Measurements from ENCODE around the gene ACOT8. TPM values are rescaled to one million over a fixed set of nuclear protein-coding genes. Genes with fewer than 3 reads are reported as not detected.
"Not testable (repeated sequence)": the region's sequence is repeated elsewhere in the genome, so short reads cannot be mapped to it uniquely, and the experiment has no call there.

ACOT8 gene
- total and polyA plus RNA-seq, 4 experiments from 2014 or later, result 30.6 to 54.3 (median 35.7) TPM

GRCh38 chr20:45874576-45874975 is 17.4 kb upstream of the ACOT8 start:
- no peaks in the 10 kb centered on the region for H3K27me3 Mint-ChIP-seq
- Histone ChIP-seq H3K9me3 (ENCODE audit: control insufficient read depth in 1 of 2, low read length in 2 of 2) (no peaks in the 10 kb centered on the region), H3K4me1 (ENCODE audit: insufficient read depth, low read length) (no peaks in the 10 kb centered on the region), H3K27me3 (ENCODE audit: insufficient read depth, low read length) (no peaks in the 10 kb centered on the region), H3K36me3 (ENCODE audit: insufficient read depth, low read length) (no peaks in the 10 kb centered on the region), H3K27ac (ENCODE audit: low read depth, low read length) (no peak overlapping the region), H3K4me3 (ENCODE audit: low read length in 2 of 2) (no peak overlapping the region)
- POLR2A ChIA-PET (ENCODE audit: partially characterized antibody), result interaction anchor here (0.8 to 1.3 kb wide), 2 partner anchors 17 to 54 kb away, joined by 3 read pairs; no protein-coding TSS in a partner anchor
- no peak for DNase-seq
- peaks cover 2 to 5% of the 10 kb centered on the region in 2 donors for H3K36me3 Mint-ChIP-seq
- peaks cover 0 to 1% (median 0%) of the 10 kb centered on the region in 4 donors for H3K4me1 Mint-ChIP-seq
- H3K4me3 Mint-ChIP-seq, result no peak overlapping the region
- H3K27ac Mint-ChIP-seq, result peak overlapping the region in 2 of 7 donors; percentile 25 to 39
- CTCF ChIA-PET (ENCODE audit: partially characterized antibody), result no interaction called here
- intact Hi-C loops (cut with micrococcal nuclease), result no loop called here
- no peaks in the 10 kb centered on the region for H3K9me3 Mint-ChIP-seq

DNA sequence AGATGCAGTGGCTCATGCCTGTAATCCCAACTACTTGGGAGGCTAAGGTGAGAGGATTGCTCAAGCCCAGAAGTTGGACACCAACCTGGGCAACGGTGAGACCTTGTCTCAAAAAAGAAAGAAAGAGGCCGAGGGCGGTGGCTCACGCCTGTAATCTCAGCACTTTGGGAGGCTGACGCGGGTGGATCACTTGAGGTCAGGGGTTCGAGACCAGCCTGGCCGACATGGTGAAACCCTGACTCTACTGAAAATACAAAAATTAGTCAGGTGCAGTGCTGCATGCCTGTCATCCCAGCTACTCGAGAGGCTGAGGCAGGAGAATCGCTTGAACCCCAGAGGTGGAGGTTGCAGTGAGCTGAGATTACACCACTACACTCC is 16.9 kb upstream of the ACOT8 start:
- H3K4me1 ChIP-seq (ENCODE audit: insufficient read depth, low read length); H3K36me3 ChIP-seq (ENCODE audit: insufficient read depth, low read length); H3K27me3 ChIP-seq (ENCODE audit: insufficient read depth, low read length); H3K36me3 Mint-ChIP-seq; H3K9me3 ChIP-seq (ENCODE audit: control insufficient read depth in 1 of 2, low read length in 2 of 2); intact Hi-C loops (cut with micrococcal nuclease); H3K9me3 Mint-ChIP-seq; H3K4me1 Mint-ChIP-seq; H3K27ac ChIP-seq (ENCODE audit: low read depth, low read length); CTCF ChIA-PET (ENCODE audit: partially characterized antibody); H3K27ac Mint-ChIP-seq; DNase-seq; H3K27me3 Mint-ChIP-seq; H3K4me3 ChIP-seq (ENCODE audit: low read length in 2 of 2): not testable (repeated sequence)
- peak overlapping the region in 1 of 8 donors; percentile 28 for H3K4me3 Mint-ChIP-seq
- POLR2A ChIA-PET (ENCODE audit: partially characterized antibody), result interaction anchor here (0.8 kb wide), 1 partner anchor 17 kb away, joined by 3 read pairs; the partner anchor contains the start of genes CTSA and NEURL2

- no peak for DNase-seq
- no peaks in the 10 kb centered on the region for H3K4me1 ChIP-seq (ENCODE audit: insufficient read depth, low read length)
- POLR2A ChIA-PET (ENCODE audit: partially characterized antibody), result interaction anchor here (0.8 kb wide), 1 partner anchor 18 kb away, joined by 3 read pairs; the partner anchor contains the start of genes CTSA and NEURL2
- no peaks in the 10 kb centered on the region for H3K9me3 Mint-ChIP-seq
- H3K27ac Mint-ChIP-seq, result no peak overlapping the region
- no peak overlapping the region for H3K27ac ChIP-seq (ENCODE audit: low read depth, low read length)
- H3K4me3 ChIP-seq (ENCODE audit: low read length in 2 of 2), result no peak overlapping the region
- H3K4me3 Mint-ChIP-seq, result peak overlapping the region in 1 of 8 donors; percentile 28
- H3K36me3 Mint-ChIP-seq, result peaks cover 2 to 5% of the 10 kb centered on the region in 2 donors
- no peaks in the 10 kb centered on the region for H3K27me3 ChIP-seq (ENCODE audit: insufficient read depth, low read length)
- no peaks in the 10 kb centered on the region for H3K27me3 Mint-ChIP-seq
- intact Hi-C loops (cut with micrococcal nuclease), result no loop called here
- H3K9me3 ChIP-seq (ENCODE audit: control insufficient read depth in 1 of 2, low read length in 2 of 2), result no peaks in the 10 kb centered on the region
- peaks cover 0 to 1% (median 0%) of the 10 kb centered on the region in 4 donors for H3K4me1 Mint-ChIP-seq
- CTCF ChIA-PET (ENCODE audit: partially characterized antibody), result no interaction called here
- H3K36me3 ChIP-seq (ENCODE audit: insufficient read depth, low read length), result no peaks in the 10 kb centered on the region
Measured at GRCh38 chr20:45873409-45874103, 16.4 kb upstream of the ACOT8 start.

GRCh38 chr20:45872626-45873025 is 15.4 kb upstream of the ACOT8 start:
- ChIA-PET CTCF (ENCODE audit: partially characterized antibody) (interaction anchor here (1.0 kb wide), 1 partner anchor 98 kb away, joined by 4 read pairs; no protein-coding TSS in a partner anchor), POLR2A (ENCODE audit: partially characterized antibody) (interaction anchor here (0.9 to 1.1 kb wide), 2 partner anchors 8 to 16 kb away, joined by 3 to 4 read pairs; partner anchors contain the start of genes ACOT8 and ZSWIM3)
- Mint-ChIP-seq H3K4me1 (peaks cover 0 to 1% (median 0%) of the 10 kb centered on the region in 4 donors), H3K36me3 (peaks cover 2 to 5% of the 10 kb centered on the region in 2 donors), H3K27ac (no peak overlapping the region), H3K27me3 (no peaks in the 10 kb centered on the region), H3K9me3 (no peaks in the 10 kb centered on the region), H3K4me3 (no peak overlapping the region)
- DNase-seq, result no peak
- Histone ChIP-seq H3K4me3 (ENCODE audit: low read length in 2 of 2) (no peak overlapping the region), H3K4me1 (ENCODE audit: insufficient read depth, low read length) (no peaks in the 10 kb centered on the region), H3K9me3 (ENCODE audit: control insufficient read depth in 1 of 2, low read length in 2 of 2) (no peaks in the 10 kb centered on the region), H3K27me3 (ENCODE audit: insufficient read depth, low read length) (no peaks in the 10 kb centered on the region), H3K27ac (ENCODE audit: low read depth, low read length) (no peak overlapping the region), H3K36me3 (ENCODE audit: insufficient read depth, low read length) (no peaks in the 10 kb centered on the region)
- intact Hi-C loops (cut with micrococcal nuclease), result no loop called here

GRCh38 chr20:45867819-45868176 is 10.6 kb upstream of the ACOT8 start:
- no peaks in the 10 kb centered on the region for H3K9me3 ChIP-seq (ENCODE audit: control insufficient read depth in 1 of 2, low read length in 2 of 2)
- no peak overlapping the region for H3K4me3 Mint-ChIP-seq
- no peaks in the 10 kb centered on the region for H3K4me1 ChIP-seq (ENCODE audit: insufficient read depth, low read length)
- POLR2A ChIA-PET (ENCODE audit: partially characterized antibody), result no interaction called here
- no peaks in the 10 kb centered on the region for H3K9me3 Mint-ChIP-seq
- peaks cover 0 to 4% of the 10 kb centered on the region in 2 donors for H3K36me3 Mint-ChIP-seq
- H3K36me3 ChIP-seq (ENCODE audit: insufficient read depth, low read length), result no peaks in the 10 kb centered on the region
- no peaks in the 10 kb centered on the region for H3K27me3 Mint-ChIP-seq
- CTCF ChIA-PET (ENCODE audit: partially characterized antibody), result no interaction called here
- H3K27ac Mint-ChIP-seq, result no peak overlapping the region
- intact Hi-C loops (cut with micrococcal nuclease), result no loop called here
- H3K4me3 ChIP-seq (ENCODE audit: low read length in 2 of 2), result no peak overlapping the region
- peaks cover 0 to 1% (median 0%) of the 10 kb centered on the region in 4 donors for H3K4me1 Mint-ChIP-seq
- DNase-seq, result no peak
- no peak overlapping the region for H3K27ac ChIP-seq (ENCODE audit: low read depth, low read length)
- no peaks in the 10 kb centered on the region for H3K27me3 ChIP-seq (ENCODE audit: insufficient read depth, low read length)

- Histone ChIP-seq H3K36me3 (ENCODE audit: insufficient read depth, low read length) (no peaks in the 10 kb centered on the region), H3K4me1 (ENCODE audit: insufficient read depth, low read length) (no peaks in the 10 kb centered on the region), H3K4me3 (ENCODE audit: low read length in 2 of 2) (no peak overlapping the region), H3K27ac (ENCODE audit: low read depth, low read length) (no peak overlapping the region), H3K27me3 (ENCODE audit: insufficient read depth, low read length) (no peaks in the 10 kb centered on the region), H3K9me3 (ENCODE audit: control insufficient read depth in 1 of 2, low read length in 2 of 2) (no peaks in the 10 kb centered on the region)
- Mint-ChIP-seq H3K27me3 (no peaks in the 10 kb centered on the region), H3K9me3 (no peaks in the 10 kb centered on the region), H3K4me3 (no peak overlapping the region), H3K36me3 (peaks cover 0 to 4% of the 10 kb centered on the region in 2 donors), H3K4me1 (peaks cover 0 to under 1% (median 0%) of the 10 kb centered on the region in 4 donors), H3K27ac (peak overlapping the region in 1 of 7 donors; percentile 8)
- ChIA-PET POLR2A (ENCODE audit: partially characterized antibody) (no interaction called here), CTCF (ENCODE audit: partially characterized antibody) (interaction anchor here (0.7 to 1.2 kb wide), 3 partner anchors 14 to 119 kb away, joined by 3 to 5 read pairs (median 3); partner anchors contain the start of gene ZSWIM1)
- no peak for DNase-seq
- intact Hi-C loops (cut with micrococcal nuclease), result no loop called here
Measured at GRCh38 chr20:45867136-45867818, 10.1 kb upstream of the ACOT8 start.

- CTCF ChIA-PET (ENCODE audit: partially characterized antibody), result interaction anchor here (0.9 to 1.2 kb wide), 2 partner anchors 15 to 16 kb away, joined by 3 read pairs; partner anchors contain the start of gene ZSWIM1
Measured at GRCh38 chr20:45866454-45866853, 9.3 kb upstream of the ACOT8 start.

More at GRCh38 chr20:45866454-45866853, 9.3 kb upstream of the ACOT8 start:
- Histone ChIP-seq H3K4me1 (ENCODE audit: insufficient read depth, low read length) (no peaks in the 10 kb centered on the region), H3K27me3 (ENCODE audit: insufficient read depth, low read length) (no peaks in the 10 kb centered on the region), H3K4me3 (ENCODE audit: low read length in 2 of 2) (no peak overlapping the region), H3K27ac (ENCODE audit: low read depth, low read length) (no peak overlapping the region), H3K9me3 (ENCODE audit: control insufficient read depth in 1 of 2, low read length in 2 of 2) (no peaks in the 10 kb centered on the region), H3K36me3 (ENCODE audit: insufficient read depth, low read length) (no peaks in the 10 kb centered on the region)
- no peak for DNase-seq
- Mint-ChIP-seq H3K27me3 (no peaks in the 10 kb centered on the region), H3K36me3 (peaks cover 0 to 4% of the 10 kb centered on the region in 2 donors), H3K4me3 (peak overlapping the region in 1 of 8 donors; percentile 20), H3K27ac (peak overlapping the region in 1 of 7 donors; percentile 4), H3K9me3 (no peaks in the 10 kb centered on the region), H3K4me1 (no peaks in the 10 kb centered on the region)
- POLR2A ChIA-PET (ENCODE audit: partially characterized antibody), result no interaction called here
- intact Hi-C loops (cut with micrococcal nuclease), result no loop called here

Measured in CD4-positive, alpha-beta memory T cell (primary cell).